ENCODE measurements around the gene MED12L.

Gene MED12L

GRCh38 chr3:151483961-151484520, 398.6 kb downstream of the MED12L start:
- Histone ChIP-seq H3K27me3 (ENCODE audit: insufficient read depth, low read length) (no peaks in the 10 kb centered on the region), H3K9ac (ENCODE audit: low read length) (no peak overlapping the region), H3F3A (ENCODE audit: insufficient read depth, low read length) (no peaks in the 10 kb centered on the region), H3K4me2 (ENCODE audit: low read length) (no peak overlapping the region), H3K9me3 (ENCODE audit: low read length) (0 out of 2 replicates have a peak, but pooled peaks cover 3% of the 10 kb centered on the region), H3K4me3 (ENCODE audit: low read depth, low read length, poor library complexity, severe bottlenecking) (no peak overlapping the region), H3K27ac (ENCODE audit: low read depth, low read length, poor library complexity, severe bottlenecking) (no peak overlapping the region), H3K36me3 (ENCODE audit: insufficient read depth, low read length) (no peaks in the 10 kb centered on the region), H2AFZ (ENCODE audit: low read length) (no peak overlapping the region), H3K4me1 (ENCODE audit: insufficient read depth, low read length, severe bottlenecking) (no peaks in the 10 kb centered on the region), H4K20me1 (ENCODE audit: insufficient read depth, low read length) (no peaks in the 10 kb centered on the region), H3K9me2 (ENCODE audit: low read depth, low read length) (no peaks in the 10 kb centered on the region), H3K79me2 (ENCODE audit: insufficient read depth, low read length) (no peaks in the 10 kb centered on the region)
- TF ChIP-seq EZH2 (IDR thresholded peaks at IDR 0.05; ENCODE audit: borderline replicate concordance, low read length) = no peak
- TF ChIP-seq, protein P1, sequence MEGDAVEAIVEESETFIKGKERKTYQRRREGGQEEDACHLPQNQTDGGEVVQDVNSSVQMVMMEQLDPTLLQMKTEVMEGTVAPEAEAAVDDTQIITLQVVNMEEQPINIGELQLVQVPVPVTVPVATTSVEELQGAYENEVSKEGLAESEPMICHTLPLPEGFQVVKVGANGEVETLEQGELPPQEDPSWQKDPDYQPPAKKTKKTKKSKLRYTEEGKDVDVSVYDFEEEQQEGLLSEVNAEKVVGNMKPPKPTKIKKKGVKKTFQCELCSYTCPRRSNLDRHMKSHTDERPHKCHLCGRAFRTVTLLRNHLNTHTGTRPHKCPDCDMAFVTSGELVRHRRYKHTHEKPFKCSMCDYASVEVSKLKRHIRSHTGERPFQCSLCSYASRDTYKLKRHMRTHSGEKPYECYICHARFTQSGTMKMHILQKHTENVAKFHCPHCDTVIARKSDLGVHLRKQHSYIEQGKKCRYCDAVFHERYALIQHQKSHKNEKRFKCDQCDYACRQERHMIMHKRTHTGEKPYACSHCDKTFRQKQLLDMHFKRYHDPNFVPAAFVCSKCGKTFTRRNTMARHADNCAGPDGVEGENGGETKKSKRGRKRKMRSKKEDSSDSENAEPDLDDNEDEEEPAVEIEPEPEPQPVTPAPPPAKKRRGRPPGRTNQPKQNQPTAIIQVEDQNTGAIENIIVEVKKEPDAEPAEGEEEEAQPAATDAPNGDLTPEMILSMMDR (IDR thresholded peaks at IDR 0.05; ENCODE audit: low read length) = no peak
